ENCODE results near the gene L1CAM. TPM values are rescaled to one million over a fixed set of nuclear protein-coding genes. Genes with fewer than 3 reads are reported as not detected.

Gene L1CAM
- total and polyA plus RNA-seq, 2 experiments from 2014 or later = 0.33 to 0.69 TPM

GRCh38 chrX:153827016-153827415, 59.0 kb downstream of the L1CAM start:
- Histone ChIP-seq H3K4me3 (no peak overlapping the region), H3K9me2 (replicated peaks; ENCODE audit: insufficient read depth) (no peaks in the 10 kb centered on the region)
- no peak for DNase-seq (ENCODE audit: low spot score)

GRCh38 chrX:153825042-153825441, 60.9 kb downstream of the L1CAM start:
- peaks cover 22% of the 10 kb centered on the region for H3K27me3 ChIP-seq

More at GRCh38 chrX:153827016-153827415, 59.0 kb downstream of the L1CAM start:
- H3K27ac ChIP-seq = no peak overlapping the region
- no peaks in the 10 kb centered on the region for H3K9me3 ChIP-seq (ENCODE audit: low read depth)
- no peaks in the 10 kb centered on the region for H4K20me1 ChIP-seq (ENCODE audit: insufficient read depth, poor library complexity, severe bottlenecking)
- WGBS (ENCODE audit: low lambda C conversion rate, missing lambda C conversion rate) = 64% methylated on average over 3 of the region's 3 CpGs
- H3K36me3 ChIP-seq (replicated peaks; ENCODE audit: insufficient read depth, low read depth) = no peaks in the 10 kb centered on the region
- H3K27me3 ChIP-seq = peaks cover 30% of the 10 kb centered on the region
- H3K4me1 ChIP-seq (ENCODE audit: insufficient read depth) = no peaks in the 10 kb centered on the region
- TF ChIP-seq EZH2 (IDR thresholded peaks at IDR 0.05; ENCODE audit: borderline replicate concordance) (no peak), EZH2phosphoT487 (IDR thresholded peaks at IDR 0.05; ENCODE audit: low read depth, severe bottlenecking, unreplicated experiment) (no peak), CTCF (IDR thresholded peaks at IDR 0.05; ENCODE audit: poor library complexity) (no peak)
- H3K4me2 ChIP-seq = no peak overlapping the region
- no peak overlapping the region for H2AFZ ChIP-seq
- no peaks in the 10 kb centered on the region for H3K79me2 ChIP-seq

GRCh38 chrX:153824348-153824747, 61.6 kb downstream of the L1CAM start:
- Histone ChIP-seq H3K4me2 (no peak overlapping the region), H3K36me3 (replicated peaks; ENCODE audit: insufficient read depth, low read depth) (no peaks in the 10 kb centered on the region), H3K27ac (no peak overlapping the region), H4K20me1 (ENCODE audit: insufficient read depth, poor library complexity, severe bottlenecking) (no peaks in the 10 kb centered on the region), H3K79me2 (no peaks in the 10 kb centered on the region), H2AFZ (no peak overlapping the region), H3K27me3 (peaks cover 22% of the 10 kb centered on the region), H3K9me2 (replicated peaks; ENCODE audit: insufficient read depth) (no peaks in the 10 kb centered on the region), H3K4me3 (no peak overlapping the region), H3K9me3 (ENCODE audit: low read depth) (no peaks in the 10 kb centered on the region), H3K4me1 (ENCODE audit: insufficient read depth) (no peaks in the 10 kb centered on the region)
- 84% methylated on average over 10 of the region's 10 CpGs for WGBS (ENCODE audit: low lambda C conversion rate, missing lambda C conversion rate)
- TF ChIP-seq CTCF (IDR thresholded peaks at IDR 0.05; ENCODE audit: poor library complexity) (no peak), EZH2 (IDR thresholded peaks at IDR 0.05; ENCODE audit: borderline replicate concordance) (no peak), EZH2phosphoT487 (IDR thresholded peaks at IDR 0.05; ENCODE audit: low read depth, severe bottlenecking, unreplicated experiment) (no peak)
- no peak for DNase-seq (ENCODE audit: low spot score)

More at GRCh38 chrX:153825042-153825441, 60.9 kb downstream of the L1CAM start:
- no peaks in the 10 kb centered on the region for H4K20me1 ChIP-seq (ENCODE audit: insufficient read depth, poor library complexity, severe bottlenecking)
- no peaks in the 10 kb centered on the region for H3K9me3 ChIP-seq (ENCODE audit: low read depth)
- no peaks in the 10 kb centered on the region for H3K4me1 ChIP-seq (ENCODE audit: insufficient read depth)
- TF ChIP-seq EZH2 (IDR thresholded peaks at IDR 0.05; ENCODE audit: borderline replicate concordance) = no peak
- TF ChIP-seq EZH2phosphoT487 (IDR thresholded peaks at IDR 0.05; ENCODE audit: low read depth, severe bottlenecking, unreplicated experiment) = no peak
- TF ChIP-seq CTCF (IDR thresholded peaks at IDR 0.05; ENCODE audit: poor library complexity) = no peak
- WGBS (ENCODE audit: low lambda C conversion rate, missing lambda C conversion rate) = 77% methylated on average over 8 of the region's 8 CpGs
- H3K4me2 ChIP-seq = no peak overlapping the region
- no peak overlapping the region for H2AFZ ChIP-seq
- no peak overlapping the region for H3K27ac ChIP-seq
- no peaks in the 10 kb centered on the region for H3K79me2 ChIP-seq
- no peak for DNase-seq (ENCODE audit: low spot score)
- no peaks in the 10 kb centered on the region for H3K9me2 ChIP-seq (replicated peaks; ENCODE audit: insufficient read depth)
- H3K4me3 ChIP-seq = no peak overlapping the region
- no peaks in the 10 kb centered on the region for H3K36me3 ChIP-seq (replicated peaks; ENCODE audit: insufficient read depth, low read depth)

- no peaks in the 10 kb centered on the region for H3K27me3 ChIP-seq
- no peak overlapping the region for H3K4me2 ChIP-seq
- no peaks in the 10 kb centered on the region for H3K9me3 ChIP-seq (ENCODE audit: low read depth)
- H2AFZ ChIP-seq = no peak overlapping the region
- H3K4me3 ChIP-seq = no peak overlapping the region
- no peaks in the 10 kb centered on the region for H3K79me2 ChIP-seq
- no peak overlapping the region for H3K27ac ChIP-seq
- WGBS (ENCODE audit: low lambda C conversion rate, missing lambda C conversion rate) = 85% methylated on average over 9 of the region's 9 CpGs
- H3K9me2 ChIP-seq (replicated peaks; ENCODE audit: insufficient read depth) = no peaks in the 10 kb centered on the region
- H3K36me3 ChIP-seq (replicated peaks; ENCODE audit: insufficient read depth, low read depth) = no peaks in the 10 kb centered on the region
- no peaks in the 10 kb centered on the region for H3K4me1 ChIP-seq (ENCODE audit: insufficient read depth)
- H4K20me1 ChIP-seq (ENCODE audit: insufficient read depth, poor library complexity, severe bottlenecking) = no peaks in the 10 kb centered on the region
- no peak for TF ChIP-seq EZH2 (IDR thresholded peaks at IDR 0.05; ENCODE audit: borderline replicate concordance)
- no peak for TF ChIP-seq EZH2phosphoT487 (IDR thresholded peaks at IDR 0.05; ENCODE audit: low read depth, severe bottlenecking, unreplicated experiment)
- no peak for TF ChIP-seq CTCF (IDR thresholded peaks at IDR 0.05; ENCODE audit: poor library complexity)
- DNase-seq (ENCODE audit: low spot score) = no peak
Measured at GRCh38 chrX:153821066-153821465, 64.9 kb downstream of the L1CAM start.
